Measurements from ENCODE around the gene RPH3AL.

Gene RPH3AL

DNA sequence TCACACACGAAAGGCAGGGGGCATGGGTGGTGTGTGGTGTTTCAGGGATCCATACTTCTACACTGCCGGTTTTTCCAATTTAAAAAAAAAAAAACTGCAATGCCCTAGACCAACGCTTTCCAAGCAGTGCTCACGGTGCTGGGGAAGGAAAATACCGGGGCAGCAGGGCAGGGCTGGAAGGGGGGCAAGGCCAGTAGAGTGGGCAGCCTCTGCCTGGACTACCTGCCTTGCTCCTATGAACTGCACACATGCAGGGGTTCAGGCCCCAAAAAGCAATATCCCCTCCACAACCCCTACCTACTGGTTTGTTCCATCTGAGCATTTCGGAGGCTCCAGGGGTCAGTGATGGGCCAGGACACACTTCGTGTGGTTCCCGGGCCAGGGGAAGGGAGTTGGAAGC, 29.4 kb downstream of the RPH3AL start:
- DNase-seq, result no peak
- Histone ChIP-seq H3K27me3 (ENCODE audit: insufficient read depth, low read depth, severe bottlenecking) (no peaks in the 10 kb centered on the region), H3K4me3 (ENCODE audit: low read depth, low read length) (no peak overlapping the region), H3K36me3 (peaks cover 20% of the 10 kb centered on the region), H3K9me3 (ENCODE audit: severe bottlenecking) (no peaks in the 10 kb centered on the region), H3K27ac (no peak overlapping the region)
- no peak for TF ChIP-seq CTCF (IDR thresholded peaks at IDR 0.05; ENCODE audit: low read depth, low read length)

DNA sequence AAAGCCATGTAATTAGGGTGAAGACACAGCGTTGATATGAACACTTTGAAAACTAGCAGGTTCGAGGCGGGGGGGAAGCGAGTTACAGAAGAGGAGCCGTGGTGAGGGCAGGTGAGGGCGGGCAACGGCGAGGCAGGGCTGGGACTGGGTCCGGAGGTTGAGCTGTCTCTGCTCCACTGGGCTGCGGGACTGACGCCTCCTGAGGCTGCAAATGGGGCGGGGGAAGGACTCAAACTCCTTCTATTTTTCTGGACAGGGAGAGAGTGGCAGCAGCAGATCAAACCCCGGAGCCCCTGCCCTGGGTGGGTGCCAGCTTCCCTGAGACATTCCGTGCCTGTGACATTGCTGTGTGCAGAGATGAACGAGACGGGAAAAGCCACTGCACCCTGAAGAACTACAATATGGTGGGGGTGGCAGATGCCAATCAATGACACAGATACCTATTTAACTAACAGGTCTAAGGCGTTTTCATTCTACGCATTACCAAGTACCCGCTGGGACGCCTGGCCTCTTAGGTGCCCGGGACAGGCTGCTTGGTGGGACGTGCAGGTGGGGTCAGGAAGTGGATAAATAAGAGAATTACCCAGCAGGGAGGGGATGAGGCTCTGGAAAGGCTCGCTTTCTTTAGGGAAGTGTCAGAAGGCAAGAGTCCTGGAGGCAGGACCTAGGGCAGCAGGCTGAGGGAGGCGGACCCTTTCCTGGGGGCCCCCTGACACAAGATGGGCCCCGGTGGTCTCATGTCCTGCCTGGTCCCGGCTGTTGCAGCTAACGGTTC, 30.4 kb downstream of the RPH3AL start:
- no peaks in the 10 kb centered on the region for H3K9me3 ChIP-seq (ENCODE audit: severe bottlenecking)
- no peaks in the 10 kb centered on the region for H3K27me3 ChIP-seq (ENCODE audit: insufficient read depth, low read depth, severe bottlenecking)
- H3K36me3 ChIP-seq, result peaks cover 22% of the 10 kb centered on the region
- TF ChIP-seq CTCF (IDR thresholded peaks at IDR 0.05; ENCODE audit: low read depth, low read length), result no peak
- peak overlapping the region; percentile 67 for H3K27ac ChIP-seq
- H3K4me3 ChIP-seq (ENCODE audit: low read depth, low read length), result peak overlapping the region; percentile 0
- peak; percentile 62 for DNase-seq

DNA sequence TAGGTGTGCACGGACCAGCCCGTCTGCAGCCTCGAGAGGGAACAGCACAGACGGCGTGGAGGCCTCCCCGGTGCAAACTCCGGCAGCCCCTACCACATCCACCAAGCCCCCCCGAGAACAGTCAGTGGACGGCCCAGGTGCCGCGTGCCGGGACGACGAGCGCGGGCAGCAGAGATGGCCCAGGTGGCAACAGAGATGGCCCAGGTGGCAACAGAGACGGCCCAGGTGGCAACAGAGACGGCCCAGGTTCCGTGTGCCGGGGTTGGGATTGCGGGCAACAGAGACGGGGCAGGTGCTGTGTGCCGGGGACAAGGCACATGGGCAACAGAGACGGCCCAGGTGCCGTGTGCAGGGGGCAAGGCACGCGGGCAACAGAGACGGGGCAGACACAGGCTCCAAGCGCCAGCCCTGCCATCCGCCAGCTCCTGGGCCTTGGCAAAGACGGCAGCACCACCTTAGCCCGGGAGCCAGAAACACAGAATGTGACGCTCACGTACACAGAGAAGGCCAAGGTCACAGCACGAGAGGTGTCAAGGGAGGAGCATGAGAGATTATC, 31.1 kb downstream of the RPH3AL start:
- Histone ChIP-seq H3K9me3 (ENCODE audit: severe bottlenecking) (no peaks in the 10 kb centered on the region), H3K36me3 (peaks cover 19% of the 10 kb centered on the region), H3K27ac (peak overlapping the region; percentile 67), H3K27me3 (ENCODE audit: insufficient read depth, low read depth, severe bottlenecking) (no peaks in the 10 kb centered on the region), H3K4me3 (ENCODE audit: low read depth, low read length) (peak overlapping the region; percentile 0; the same call in 1 of the 2 replicates)
- DNase-seq, result no peak
- TF ChIP-seq CTCF (IDR thresholded peaks at IDR 0.05; ENCODE audit: low read depth, low read length), result no peak

DNA sequence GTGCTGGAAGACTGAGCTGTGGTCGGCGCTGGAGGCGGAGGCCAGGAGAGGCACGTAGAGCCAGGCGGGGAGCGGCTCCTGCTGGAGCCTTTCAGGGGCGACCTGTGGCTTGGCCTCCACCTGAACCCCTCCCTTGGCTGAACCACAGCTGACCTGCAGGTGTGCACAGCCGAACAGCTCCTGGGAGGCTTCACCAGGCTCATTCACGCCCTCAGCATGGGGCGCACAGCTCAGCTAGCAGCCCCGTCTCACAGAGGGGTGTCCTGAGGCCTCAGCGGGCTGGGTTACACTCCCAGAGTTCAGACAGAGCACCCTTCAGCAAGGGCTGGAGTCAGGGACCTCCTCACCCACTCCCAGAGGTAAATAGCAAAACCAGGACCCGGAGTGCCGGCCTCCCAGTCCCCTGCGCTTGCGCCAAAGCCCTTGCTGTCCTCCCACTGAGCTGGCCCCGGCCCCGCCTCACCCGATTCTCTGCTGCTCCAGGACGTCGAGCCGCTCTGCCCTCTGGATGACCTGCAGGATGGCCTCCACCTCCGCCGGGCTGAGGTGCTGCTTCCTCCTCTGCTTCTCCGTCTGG, 31.7 kb downstream of the RPH3AL start:
- H3K9me3 ChIP-seq (ENCODE audit: severe bottlenecking), result no peaks in the 10 kb centered on the region
- H3K27me3 ChIP-seq (ENCODE audit: insufficient read depth, low read depth, severe bottlenecking), result no peaks in the 10 kb centered on the region
- no peak overlapping the region for H3K4me3 ChIP-seq (ENCODE audit: low read depth, low read length)
- TF ChIP-seq CTCF (IDR thresholded peaks at IDR 0.05; ENCODE audit: low read depth, low read length), result no peak
- H3K36me3 ChIP-seq, result peaks cover 19% of the 10 kb centered on the region
- DNase-seq, result peak; percentile 93
- peak overlapping the region; percentile 67 for H3K27ac ChIP-seq

GRCh38 chr17:320139-320538, 32.5 kb downstream of the RPH3AL start:
- no peaks in the 10 kb centered on the region for H3K27me3 ChIP-seq (ENCODE audit: insufficient read depth, low read depth, severe bottlenecking)
- DNase-seq, result peak; percentile 67

More at GRCh38 chr17:320139-320538, 32.5 kb downstream of the RPH3AL start:
- H3K27ac ChIP-seq, result peak overlapping the region; percentile 67
- H3K9me3 ChIP-seq (ENCODE audit: severe bottlenecking), result no peaks in the 10 kb centered on the region
- no peak for TF ChIP-seq CTCF (IDR thresholded peaks at IDR 0.05; ENCODE audit: low read depth, low read length)
- no peak overlapping the region for H3K4me3 ChIP-seq (ENCODE audit: low read depth, low read length)
- H3K36me3 ChIP-seq, result peaks cover 16% of the 10 kb centered on the region
